ENCODE data around the gene SLC12A7.

- TF ChIP-seq CTCF (IDR thresholded peaks at IDR 0.05): no peak
- no peak for TF ChIP-seq POLR2A (IDR thresholded peaks at IDR 0.05)
- TF ChIP-seq POLR2AphosphoS5 (IDR thresholded peaks at IDR 0.05): no peak
Measured at GRCh38 chr5:1014346-1014745, 97.5 kb downstream of the SLC12A7 start.

Data from suprapubic skin (tissue), 4 donors.